ENCODE data around the gene TMEM88.

The TMEM88 gene

DNA sequence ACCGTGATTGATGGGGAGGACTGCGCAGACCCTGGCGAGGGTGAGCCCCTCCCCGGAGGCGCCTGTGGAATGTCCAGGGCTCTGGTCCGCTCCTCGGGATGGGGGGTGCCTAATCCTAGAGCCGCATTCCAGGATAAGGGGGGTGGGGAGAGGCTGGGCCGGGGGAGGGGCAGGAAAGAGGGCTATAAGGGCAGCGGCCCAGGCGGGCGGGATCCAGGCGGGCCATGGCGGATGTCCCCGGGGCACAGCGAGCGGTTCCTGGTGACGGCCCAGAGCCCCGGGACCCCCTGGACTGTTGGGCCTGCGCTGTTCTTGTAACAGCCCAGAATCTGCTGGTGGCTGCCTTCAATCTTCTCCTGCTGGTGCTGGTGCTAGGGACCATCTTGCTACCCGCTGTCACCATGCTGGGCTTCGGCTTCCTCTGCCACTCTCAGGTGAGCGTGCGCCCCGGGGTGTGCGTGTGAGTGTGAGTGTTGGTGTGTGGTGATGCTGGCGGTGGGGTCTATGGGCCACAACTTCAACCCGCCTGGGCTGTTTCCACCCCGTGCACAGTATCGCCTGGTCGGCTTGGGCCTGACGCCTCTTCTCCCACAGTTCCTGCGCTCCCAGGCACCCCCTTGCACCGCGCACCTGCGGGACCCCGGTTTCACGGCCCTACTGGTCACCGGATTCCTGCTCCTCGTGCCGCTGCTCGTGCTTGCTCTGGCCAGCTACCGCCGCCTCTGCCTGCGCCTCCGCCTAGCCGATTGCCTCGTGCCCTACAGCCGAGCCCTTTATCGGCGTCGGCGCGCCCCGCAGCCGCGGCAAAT, at the start of gene TMEM88:
Gene TMEM88, plus strand, starts transcription at position 216 of the 809 bp plus-strand sequence. Its CDS starts 9 bp downstream, at position 225.
- peak; percentile 85 for DNase-seq (ENCODE audit: low read depth)

DNA sequence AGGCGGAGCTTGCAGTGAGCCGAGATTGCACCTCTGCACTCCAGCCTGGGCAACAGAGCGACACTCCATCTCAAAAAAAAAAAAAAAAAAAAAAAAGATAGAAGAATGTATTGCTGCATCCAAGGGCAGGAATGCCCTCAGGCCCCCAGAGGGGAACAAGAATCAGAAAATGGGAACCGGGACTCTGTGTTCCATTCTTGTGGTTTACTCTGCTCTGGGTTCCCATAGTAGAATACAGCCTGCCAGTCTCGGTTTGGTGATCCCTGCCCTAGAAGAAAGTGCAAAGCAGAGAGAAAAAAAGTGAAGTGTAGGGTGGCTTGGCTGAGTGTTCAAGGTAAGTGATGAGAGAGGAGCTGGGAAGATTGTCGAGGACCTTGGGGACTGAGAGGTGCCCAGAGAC, 48.3 kb upstream of the TMEM88 start:
- DNase-seq (ENCODE audit: low read depth) = no peak

GRCh38 chr17:7807206-7807605, 47.7 kb upstream of the TMEM88 start:
- no peak for DNase-seq (ENCODE audit: low read depth)

- no peak for DNase-seq (ENCODE audit: low read depth)
Observed at GRCh38 chr17:7809086-7809790, 45.6 kb upstream of the TMEM88 start.

DNA sequence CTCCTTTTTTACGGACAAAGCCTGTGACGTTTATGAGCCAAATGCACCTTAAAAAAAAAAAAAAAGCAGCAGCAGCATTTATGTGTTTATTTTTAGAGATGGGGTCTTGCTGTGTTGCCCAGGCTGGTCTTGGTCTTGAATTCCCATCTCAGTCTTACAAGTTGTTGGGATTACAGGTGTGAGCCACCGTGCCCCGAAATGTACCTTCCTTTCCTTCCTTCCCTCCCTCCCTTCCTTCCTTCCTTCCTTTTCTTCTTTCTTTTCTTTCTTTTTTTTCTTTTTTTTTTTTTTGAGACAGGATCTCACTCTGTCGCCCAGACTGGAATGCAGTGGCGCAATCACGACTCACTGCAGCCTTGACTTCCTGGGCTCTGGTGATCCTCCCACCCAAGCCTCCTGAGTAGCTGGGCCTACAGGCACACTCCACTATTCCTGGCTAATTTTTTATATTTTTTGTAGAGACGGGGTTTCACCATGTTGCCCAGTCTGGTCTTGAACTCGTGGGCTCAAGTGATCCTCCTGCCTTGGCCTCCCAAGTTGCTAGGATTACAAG, 45.0 kb upstream of the TMEM88 start:
- DNase-seq (ENCODE audit: low read depth) = peak; percentile 62

- DNase-seq (ENCODE audit: low read depth) = no peak
Observed at GRCh38 chr17:7811251-7811650, 43.6 kb upstream of the TMEM88 start.

GRCh38 chr17:7814969-7815368, 39.9 kb upstream of the TMEM88 start:
- DNase-seq (ENCODE audit: low read depth) = no peak

- no peak for DNase-seq (ENCODE audit: low read depth)
Observed at GRCh38 chr17:7816926-7817642, 37.8 kb upstream of the TMEM88 start.

DNA sequence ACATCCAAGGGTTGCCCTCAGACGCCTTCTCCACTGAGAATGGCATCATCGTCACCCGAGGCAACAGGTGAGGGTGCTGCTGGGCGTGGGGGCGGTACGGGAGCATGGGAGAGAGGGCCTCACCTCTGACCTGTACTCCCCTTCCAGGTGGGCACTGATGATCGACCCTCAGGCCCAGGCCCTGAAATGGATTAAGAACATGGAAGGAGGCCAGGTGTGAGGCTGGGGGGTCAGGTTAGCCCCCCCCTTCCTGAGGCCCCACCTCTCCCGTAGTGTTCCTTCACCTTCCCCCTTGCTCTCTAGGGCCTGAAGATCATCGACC, 37.3 kb upstream of the TMEM88 start:
- DNase-seq (ENCODE audit: low read depth) = no peak

DNA sequence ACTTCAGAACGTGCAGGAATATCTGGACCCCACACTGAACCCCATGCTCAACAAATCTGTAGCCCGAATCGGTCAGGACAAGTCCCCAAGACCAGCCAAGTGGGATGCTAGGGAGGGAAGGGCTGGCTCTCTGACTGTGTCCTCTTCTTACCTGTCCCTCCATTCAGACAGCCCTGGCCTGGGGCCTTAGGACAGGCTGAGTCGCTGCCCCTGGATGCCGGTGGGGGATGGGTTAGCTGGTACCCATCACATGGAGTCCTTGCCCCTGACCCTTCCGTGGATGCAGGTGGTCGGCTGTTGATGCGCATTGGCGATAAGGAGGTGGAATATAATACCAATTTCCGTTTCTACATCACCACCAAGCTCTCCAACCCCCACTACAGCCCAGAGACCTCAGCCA, 36.8 kb upstream of the TMEM88 start:
- DNase-seq (ENCODE audit: low read depth) = no peak

- DNase-seq (ENCODE audit: low read depth) = no peak
Observed at GRCh38 chr17:7818746-7819645, 35.9 kb upstream of the TMEM88 start.

GRCh38 chr17:7820231-7820630, 34.6 kb upstream of the TMEM88 start:
- DNase-seq (ENCODE audit: low read depth) = no peak

DNA sequence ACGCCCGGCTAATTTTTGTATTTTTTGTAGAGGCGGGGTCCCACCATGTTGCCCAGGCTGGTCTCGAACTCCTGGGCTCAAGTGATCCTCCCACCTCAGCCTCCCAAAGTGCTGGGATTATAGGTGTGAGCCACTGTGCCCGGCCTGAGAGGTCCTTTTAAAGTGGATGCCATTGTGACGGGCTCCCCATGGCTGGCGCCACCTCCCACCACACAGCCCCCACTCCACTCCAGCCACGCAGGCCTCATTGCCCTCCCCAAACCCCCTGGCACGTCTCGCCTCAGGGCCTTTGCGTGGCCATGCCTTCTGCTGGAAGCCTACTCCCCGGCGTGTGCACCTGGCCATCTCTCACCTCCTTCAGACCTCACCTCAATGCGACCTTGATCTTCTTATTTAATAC, 32.7 kb upstream of the TMEM88 start:
- no peak for DNase-seq (ENCODE audit: low read depth)

GRCh38 chr17:7823581-7824001, 31.3 kb upstream of the TMEM88 start:
- DNase-seq (ENCODE audit: low read depth) = no peak

DNA sequence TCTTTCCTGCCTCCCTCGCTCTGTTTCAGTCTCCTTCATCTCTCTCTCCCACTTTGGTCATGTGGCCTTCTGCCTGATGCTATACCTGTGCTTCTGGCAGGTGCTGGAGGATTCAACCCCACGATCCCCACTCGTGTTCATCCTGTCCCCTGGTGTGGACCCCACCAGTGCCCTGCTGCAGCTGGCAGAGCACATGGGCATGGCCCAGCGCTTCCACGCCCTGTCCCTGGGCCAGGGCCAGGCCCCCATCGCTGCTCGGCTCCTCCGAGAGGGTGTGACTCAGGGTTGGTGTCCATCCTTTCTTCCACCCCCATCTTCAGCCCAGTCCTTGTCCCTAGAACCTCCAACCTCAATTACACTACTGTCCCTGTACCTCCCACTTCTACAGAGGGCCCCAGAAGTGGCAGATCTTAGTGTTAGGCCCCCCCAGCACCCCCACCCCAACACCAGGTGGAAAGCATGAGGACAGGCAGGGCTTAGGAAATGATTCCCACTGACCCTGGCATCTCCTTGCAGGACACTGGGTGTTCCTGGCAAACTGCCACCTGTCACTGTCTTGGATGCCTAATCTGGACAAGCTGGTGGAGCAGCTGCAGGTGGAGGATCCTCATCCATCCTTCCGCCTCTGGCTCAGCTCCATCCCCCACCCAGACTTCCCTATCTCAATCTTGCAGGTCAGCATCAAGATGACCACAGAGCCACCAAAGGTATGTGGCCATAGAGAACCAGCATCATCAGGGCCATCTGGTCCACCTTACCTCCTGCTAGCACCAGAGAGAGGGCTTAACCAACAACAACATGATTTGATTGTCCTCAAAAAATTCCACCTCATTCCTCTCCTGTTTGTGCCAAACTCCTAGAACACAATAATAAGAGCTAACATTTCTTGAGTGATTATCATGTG, 30.6 kb upstream of the TMEM88 start:
- no peak for DNase-seq (ENCODE audit: low read depth)

DNA sequence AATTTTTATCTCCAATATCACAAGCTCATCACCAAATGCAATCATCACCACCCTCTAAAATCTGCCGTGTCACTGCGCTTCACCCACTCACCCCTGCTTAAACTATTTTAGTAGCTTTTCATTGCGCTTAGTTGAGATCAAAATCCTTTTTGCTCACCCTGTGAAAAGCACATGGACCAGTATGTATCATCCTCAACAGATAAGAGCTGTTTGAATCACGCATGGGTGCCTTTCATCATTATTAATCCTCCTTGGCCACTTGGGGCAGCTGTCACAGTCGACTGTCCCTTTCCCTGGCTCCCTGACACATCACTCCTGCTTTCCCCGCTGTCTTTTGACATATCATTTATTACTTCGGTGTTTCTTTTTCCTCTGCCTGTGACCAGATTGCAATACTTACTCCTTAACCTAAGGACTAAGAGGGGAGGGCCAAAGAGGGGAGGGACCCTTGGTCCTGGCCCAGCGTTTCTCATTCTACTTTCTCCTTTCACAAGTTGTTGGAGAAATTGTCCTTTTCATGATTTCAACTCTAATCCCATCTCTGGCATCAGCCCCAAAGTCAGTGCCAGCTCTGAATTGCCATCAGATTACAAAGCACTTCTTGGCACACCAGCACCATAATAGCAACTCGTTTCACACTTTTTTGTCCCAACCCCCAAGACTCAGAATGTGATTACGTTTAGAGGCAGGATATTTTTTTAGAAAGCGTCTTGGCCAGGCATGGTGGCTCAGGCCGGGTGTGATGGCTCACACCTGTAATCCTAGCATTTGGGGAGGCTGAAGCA, 29.5 kb upstream of the TMEM88 start:
- DNase-seq (ENCODE audit: low read depth) = peak; percentile 43

DNA sequence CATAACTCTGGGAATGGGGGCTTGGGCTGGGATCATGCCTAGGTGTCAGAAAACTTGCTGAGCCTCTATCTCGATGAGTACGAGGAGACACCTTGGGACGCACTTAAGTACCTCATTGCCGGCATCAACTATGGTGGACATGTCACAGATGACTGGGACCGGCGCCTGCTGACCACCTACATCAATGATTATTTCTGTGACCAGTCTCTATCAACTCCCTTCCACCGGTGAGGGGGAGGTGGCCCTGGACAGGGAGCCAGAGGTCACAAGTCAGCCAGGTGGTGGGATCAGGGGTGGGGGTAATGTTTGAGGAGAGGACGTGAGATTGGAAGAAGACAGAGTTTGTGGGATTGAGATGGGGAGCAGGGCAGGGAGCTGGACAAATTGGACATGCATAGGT, 24.2 kb upstream of the TMEM88 start:
- no peak for DNase-seq (ENCODE audit: low read depth)

DNA sequence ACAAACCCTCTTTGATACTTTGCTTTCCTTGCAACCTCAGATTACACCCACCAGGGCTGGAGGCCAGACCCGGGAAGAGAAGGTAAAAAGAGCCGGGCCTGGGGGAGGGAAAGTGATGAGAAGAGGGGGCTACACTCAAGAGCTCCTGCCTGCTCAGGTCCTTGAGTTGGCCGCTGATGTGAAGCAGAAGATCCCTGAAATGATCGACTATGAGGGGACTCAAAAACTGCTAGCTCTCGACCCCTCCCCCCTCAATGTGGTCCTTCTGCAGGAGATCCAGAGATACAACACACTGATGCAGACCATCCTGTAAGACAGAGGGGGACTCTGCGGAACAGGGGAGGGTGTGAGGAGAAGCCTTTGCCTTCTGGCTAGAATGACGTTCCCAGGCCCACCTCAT, 23.6 kb upstream of the TMEM88 start:
- no peak for DNase-seq (ENCODE audit: low read depth)

GRCh38 chr17:7832431-7832830, 22.4 kb upstream of the TMEM88 start:
- DNase-seq (ENCODE audit: low read depth) = no peak

Data from amniotic epithelial cell (primary cell).